ENCODE data around the gene ZNF219.
A peak's percentile ranks its signal among the peaks of the same experiment; 100 is the strongest.

ZNF219 gene

DNA sequence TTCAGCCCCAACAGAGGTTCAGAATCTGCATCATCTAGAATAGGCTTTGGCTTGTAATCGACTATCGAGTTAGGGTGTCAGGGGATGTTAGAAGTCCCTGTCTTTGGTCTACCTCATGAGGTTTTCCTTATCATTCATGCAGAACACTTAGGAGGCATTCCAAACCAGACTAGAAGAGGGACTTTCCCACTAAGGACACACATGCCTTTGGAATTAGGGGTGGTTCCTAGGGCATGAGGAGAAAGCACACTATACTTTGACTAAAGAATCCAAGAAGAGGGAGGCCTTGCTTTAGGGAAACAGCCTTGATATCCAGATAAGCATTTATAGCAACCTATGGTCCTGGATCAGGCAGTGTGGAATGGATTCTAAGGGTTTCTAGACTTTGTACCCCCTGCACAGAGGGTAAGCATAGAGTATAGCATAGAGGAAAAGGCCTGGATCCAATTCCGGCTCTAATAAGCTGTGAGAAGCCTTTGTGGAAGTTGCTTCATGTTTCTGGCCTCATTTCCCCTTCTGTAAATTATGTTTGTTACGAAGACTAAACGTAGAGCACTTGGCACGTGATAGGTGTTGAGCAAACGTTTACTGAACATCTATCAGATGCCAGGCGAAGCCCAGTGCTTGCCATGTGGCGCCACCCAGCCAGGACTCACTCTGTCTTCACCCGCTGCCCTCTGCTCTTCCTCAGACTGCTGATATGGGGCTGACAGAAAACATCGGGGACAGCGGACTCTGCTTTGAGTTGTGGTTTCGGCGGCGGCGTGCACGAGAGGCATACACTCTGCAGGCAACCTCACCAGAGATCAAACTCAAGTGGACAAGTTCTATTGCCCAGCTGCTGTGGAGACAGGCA, 13.2 kb downstream of the ZNF219 start:
- DNase-seq = no peak

- no peak for DNase-seq
Measured at GRCh38 chr14:21084396-21084795, 14.1 kb downstream of the ZNF219 start.

DNA sequence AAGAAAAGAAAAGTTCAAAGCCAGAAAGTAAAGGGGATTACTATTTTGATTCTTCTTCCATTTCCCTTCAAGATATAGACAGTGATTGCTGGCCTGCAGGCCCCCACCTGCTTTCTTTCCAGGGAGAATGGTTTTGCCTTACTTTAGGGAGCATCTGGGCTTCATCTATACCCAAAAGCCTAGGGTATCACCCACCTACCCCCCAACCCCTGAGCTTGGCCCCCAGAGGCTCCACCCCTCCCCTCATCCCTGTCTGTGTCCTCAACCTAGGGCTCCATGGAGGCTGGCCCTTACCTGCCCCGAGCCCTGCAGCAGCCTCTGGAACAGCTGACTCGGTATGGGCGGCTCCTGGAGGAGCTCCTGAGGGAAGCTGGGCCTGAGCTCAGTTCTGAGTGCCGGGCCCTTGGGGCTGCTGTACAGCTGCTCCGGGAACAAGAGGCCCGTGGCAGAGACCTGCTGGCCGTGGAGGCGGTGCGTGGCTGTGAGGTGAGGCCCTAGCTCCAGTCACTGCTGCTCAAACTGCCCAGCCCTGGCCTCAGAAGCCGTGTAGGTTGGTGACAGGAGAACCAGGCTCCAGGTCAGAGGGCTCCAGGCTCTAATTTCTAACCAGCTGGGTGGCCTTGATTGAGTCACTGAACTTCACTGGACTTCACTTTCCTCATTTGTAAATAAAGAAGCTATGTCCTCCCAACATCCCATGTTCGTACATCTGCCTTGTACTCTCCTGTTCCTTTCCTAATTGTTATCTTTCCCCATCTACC, 14.7 kb downstream of the ZNF219 start:
- no peak for DNase-seq

GRCh38 chr14:21081521-21082142, 16.8 kb downstream of the ZNF219 start:
- DNase-seq = no peak

- DNase-seq = no peak
Measured at GRCh38 chr14:21078726-21079125, 19.7 kb downstream of the ZNF219 start.

DNA sequence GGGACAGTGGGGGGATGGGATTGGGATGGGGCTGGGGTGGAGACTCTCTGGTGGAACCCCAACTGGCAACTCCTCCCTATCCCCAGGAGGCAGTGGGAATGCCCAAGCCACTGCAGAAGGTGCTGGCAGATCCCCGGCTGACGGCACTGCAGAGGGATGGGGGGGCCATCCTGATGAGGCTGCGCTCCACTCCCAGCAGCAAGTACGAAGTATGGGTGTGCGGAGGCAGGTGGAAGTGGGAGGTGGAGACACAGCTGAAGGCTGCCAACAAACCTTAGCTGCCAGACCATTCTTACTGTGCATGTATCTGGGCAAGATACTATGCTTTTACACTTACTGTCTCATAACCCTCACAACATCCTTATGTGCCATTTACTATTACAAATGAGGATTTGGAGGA, 20.2 kb downstream of the ZNF219 start:
- no peak for DNase-seq

- no peak for DNase-seq
Measured at GRCh38 chr14:21077672-21078071, 20.8 kb downstream of the ZNF219 start.

- DNase-seq = no peak
Measured at GRCh38 chr14:21075719-21076437, 22.6 kb downstream of the ZNF219 start.

DNA sequence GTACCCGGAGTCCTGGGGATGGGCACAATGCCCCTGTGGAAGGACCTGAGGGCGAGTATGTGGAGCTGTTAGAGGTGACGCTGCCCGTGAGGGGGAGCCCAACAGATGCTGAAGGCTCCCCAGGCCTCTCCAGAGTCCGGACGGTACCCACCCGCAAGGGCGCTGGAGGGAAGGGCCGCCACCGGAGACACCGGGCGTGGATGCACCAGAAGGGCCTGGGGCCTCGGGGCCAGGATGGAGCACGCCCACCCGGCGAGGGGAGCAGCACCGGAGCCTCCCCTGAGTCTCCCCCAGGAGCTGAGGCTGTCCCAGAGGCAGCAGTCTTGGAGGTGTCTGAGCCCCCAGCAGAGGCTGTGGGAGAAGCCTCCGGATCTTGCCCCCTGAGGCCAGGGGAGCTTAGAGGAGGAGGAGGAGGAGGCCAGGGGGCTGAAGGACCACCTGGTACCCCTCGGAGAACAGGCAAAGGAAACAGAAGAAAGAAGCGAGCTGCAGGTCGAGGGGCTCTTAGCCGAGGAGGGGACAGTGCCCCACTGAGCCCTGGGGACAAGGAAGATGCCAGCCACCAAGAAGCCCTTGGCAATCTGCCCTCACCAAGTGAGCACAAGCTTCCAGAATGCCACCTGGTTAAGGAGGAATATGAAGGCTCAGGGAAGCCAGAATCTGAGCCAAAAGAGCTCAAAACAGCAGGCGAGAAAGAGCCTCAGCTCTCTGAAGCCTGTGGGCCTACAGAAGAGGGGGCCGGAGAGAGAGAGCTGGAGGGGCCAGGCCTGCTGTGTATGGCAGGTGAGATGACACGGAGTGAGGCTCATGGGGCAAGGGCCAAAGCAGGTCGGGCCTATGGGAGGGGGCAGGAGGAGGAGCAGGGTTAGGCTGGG, 23.8 kb downstream of the ZNF219 start:
- no peak for DNase-seq

DNA sequence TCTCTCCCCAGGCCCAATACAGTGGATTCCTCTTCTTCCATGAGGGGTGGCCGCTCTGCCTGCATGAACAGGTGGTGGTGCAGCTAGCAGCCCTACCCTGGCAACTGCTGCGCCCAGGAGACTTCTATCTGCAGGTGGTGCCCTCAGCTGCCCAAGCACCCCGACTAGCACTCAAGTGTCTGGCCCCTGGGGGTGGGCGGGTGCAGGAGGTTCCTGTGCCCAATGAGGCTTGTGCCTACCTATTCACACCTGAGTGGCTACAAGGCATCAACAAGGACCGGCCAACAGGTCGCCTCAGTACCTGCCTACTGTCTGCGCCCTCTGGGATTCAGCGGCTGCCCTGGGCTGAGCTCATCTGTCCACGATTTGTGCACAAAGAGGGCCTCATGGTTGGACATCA, 24.5 kb downstream of the ZNF219 start:
- DNase-seq = no peak

- no peak for DNase-seq
Measured at GRCh38 chr14:21072781-21073339, 25.6 kb downstream of the ZNF219 start.

GRCh38 chr14:21072031-21072473, 26.4 kb downstream of the ZNF219 start:
- DNase-seq = no peak

- peak; percentile 14 for DNase-seq
Measured at GRCh38 chr14:21071225-21072030, 27.0 kb downstream of the ZNF219 start.

DNA sequence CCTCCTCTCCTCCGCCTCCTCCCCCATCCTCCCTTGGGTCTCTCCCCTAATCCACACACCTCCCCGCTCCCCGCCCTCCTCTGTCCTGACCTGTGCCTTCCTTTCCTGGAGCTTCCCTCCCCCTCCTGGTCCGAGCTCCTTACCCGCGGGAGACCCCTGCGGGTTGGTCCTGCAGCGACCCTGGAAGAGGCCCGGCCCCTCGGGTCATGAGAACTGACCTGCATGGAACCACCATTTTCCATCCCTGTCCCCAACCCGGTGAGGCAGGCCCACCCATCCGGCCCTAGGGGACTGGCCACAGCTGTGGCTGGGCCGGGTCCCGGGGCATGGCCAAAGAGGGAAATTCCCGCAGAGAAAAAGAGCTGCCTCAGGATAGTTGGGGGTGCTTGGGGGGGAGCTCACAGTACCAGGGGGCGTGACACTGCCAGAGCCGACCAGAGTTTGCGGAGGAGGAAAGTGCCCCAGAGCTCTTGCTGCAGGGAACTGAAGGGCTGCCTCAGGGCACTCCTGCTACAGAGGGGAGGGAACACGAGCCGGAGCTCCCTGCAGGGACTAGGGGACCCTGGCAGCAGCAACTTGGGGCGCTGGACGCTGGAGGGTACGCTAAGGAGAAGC, 27.7 kb downstream of the ZNF219 start:
- no peak for DNase-seq

DNA sequence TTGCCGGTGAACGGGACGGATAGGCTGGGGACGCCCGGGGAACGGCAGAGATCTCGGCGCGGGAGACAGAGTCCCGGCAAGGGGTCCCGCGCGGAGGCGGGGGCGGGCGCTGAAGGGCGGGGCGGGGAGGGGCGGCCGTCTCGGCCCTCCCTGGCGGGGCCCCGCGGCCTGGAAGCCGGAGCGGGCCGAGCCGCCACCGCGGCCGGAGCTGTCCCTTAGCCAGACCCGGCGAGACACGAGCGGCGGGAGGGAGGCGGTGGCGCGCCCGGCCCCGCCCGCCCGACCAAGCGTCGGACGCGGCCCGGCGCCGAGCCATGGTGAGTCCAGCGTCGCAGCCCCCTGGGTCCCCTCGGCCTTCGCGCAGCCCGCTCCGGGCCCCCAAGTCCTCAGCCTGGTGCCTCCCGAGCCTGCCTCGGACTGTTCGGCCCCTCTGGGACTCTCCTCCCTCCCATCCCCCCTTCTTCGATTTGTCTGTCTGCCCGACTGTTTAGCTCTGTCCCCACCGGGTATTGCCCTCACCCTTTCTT, 28.3 kb downstream of the ZNF219 start, which contains the start of gene ARHGEF40:
ARHGEF40 (plus strand) TSS at position 222 of the 527 bp plus-strand sequence; CDS start at position 315, 93 bp downstream.
- DNase-seq = no peak

DNA sequence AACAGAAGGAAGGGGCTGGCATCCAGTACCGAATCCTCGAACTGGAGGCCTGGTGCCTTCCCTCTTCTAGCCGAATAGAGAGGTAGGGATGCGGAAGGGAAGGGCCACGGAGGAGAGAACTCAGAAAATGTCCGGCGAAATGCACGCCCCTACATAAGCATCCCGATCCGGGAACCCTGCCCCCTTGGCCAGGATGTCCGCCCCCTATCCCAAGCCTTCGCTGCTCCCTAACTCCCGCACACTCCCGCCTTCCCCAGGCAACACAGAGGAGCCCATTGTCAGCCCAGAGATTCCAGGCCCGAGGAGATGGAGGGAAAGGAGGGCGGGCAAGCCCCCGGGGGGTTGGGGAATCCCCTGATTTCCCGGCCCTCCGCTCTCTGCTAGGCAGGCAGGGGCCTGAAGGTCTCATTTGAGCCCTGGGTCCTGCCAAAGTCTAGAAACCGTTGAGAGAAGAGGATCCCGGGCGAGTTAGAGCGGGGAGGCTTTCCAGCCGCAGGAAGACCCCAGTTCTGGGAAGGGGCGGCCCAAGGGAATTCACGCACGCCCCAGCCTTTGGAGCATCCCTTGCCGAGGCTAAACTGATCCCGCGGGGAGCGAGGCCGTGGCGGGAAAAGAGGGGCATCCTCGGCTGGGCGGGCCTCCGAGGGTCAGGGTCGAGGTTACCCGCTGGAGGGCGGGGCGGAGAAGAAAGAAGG, 28.9 kb downstream of the ZNF219 start:
- DNase-seq = no peak

GRCh38 chr14:21068521-21069387, 29.7 kb downstream of the ZNF219 start:
- DNase-seq = peak; percentile 56

- peak; percentile 23 for DNase-seq
Measured at GRCh38 chr14:21066882-21067502, 31.5 kb downstream of the ZNF219 start.

Measured in NCI-H524 treated with DMSO at 0.1 percent for 48 hours (cell line).